HCT116 (cell line): ENCODE results near the gene PPP1R37.

Experiments
- CEBPB ChIP-seq: IDR thresholded peaks from 2 replicates; pipeline ENCODE4 v1.6.1; 2012; ENCODE audit warnings: low read depth
- CTCF ChIP-seq, 3 experiments: fragments of 200-600 bp in 1 of 3; sonication (generic) in 1 of 3; IDR thresholded peaks in 2 of 3; conservative IDR thresholded peaks in 1 of 3; 2 replicates each; pipeline ENCODE4 v1.5.1; 2012 to 2017; ENCODE audit warnings: low read depth in 2 of 3, low read length in 2 of 3, antibody characterized with exemption in 1 of 3, borderline replicate concordance in 1 of 3, control low read depth in 1 of 3, mild to moderate bottlenecking in 1 of 3, mixed read lengths in 1 of 3, mixed run types in 1 of 3, moderate library complexity in 1 of 3; ENCODE audit not compliant: insufficient read depth in 1 of 3
- EGR1 ChIP-seq: IDR thresholded peaks from 2 replicates; pipeline ENCODE4 v1.6.1; 2012; ENCODE audit warnings: low read depth
- EZH2 ChIP-seq: fragments of 200-600 bp; sonication (generic); IDR thresholded peaks from 2 replicates; pipeline ENCODE4 v1.6.1; 2017; ENCODE audit warnings: antibody characterized with exemption, mixed run types
- POLR2A ChIP-seq: IDR thresholded peaks from 2 replicates; pipeline ENCODE4 v1.7.0; 2011; ENCODE audit warnings: borderline replicate concordance; ENCODE audit not compliant: insufficient read depth, insufficient read length; ENCODE audit errors: extremely low read depth
- POLR2AphosphoS5 ChIP-seq: IDR thresholded peaks from 2 replicates; pipeline ENCODE4 v1.6.1; 2011; ENCODE audit warnings: mild to moderate bottlenecking, low read depth, low read length, moderate library complexity
- SIN3A ChIP-seq: IDR thresholded peaks from 2 replicates; pipeline ENCODE4 v1.6.1; 2012; ENCODE audit warnings: low read depth
- SP1 ChIP-seq: IDR thresholded peaks from 2 replicates; pipeline ENCODE4 v1.6.1; 2012; ENCODE audit warnings: low read depth
- ZBTB33 ChIP-seq: IDR thresholded peaks from 2 replicates; pipeline ENCODE4 v1.6.1; 2011; ENCODE audit warnings: mild to moderate bottlenecking, low read length, moderate library complexity; ENCODE audit not compliant: insufficient replicate concordance; ENCODE audit errors: extremely low read depth
- ZNF274 ChIP-seq: fragments of 200-500 bp; sonication (Bioruptor generic); IDR thresholded peaks from 2 replicates; pipeline ENCODE4 v1.6.1; 2014; ENCODE audit warnings: mild to moderate bottlenecking, low read depth, low read length, inconsistent platforms

- TF ChIP-seq CTCF (IDR thresholded peaks at IDR 0.05 in 2 of 3, conservative IDR thresholded peaks at IDR 0.05 in 1 of 3; ENCODE audit: borderline replicate concordance in 1 of 3, insufficient read depth in 1 of 3, low read depth in 2 of 3, low read length in 2 of 3): no peak
- no peak for TF ChIP-seq SIN3A
- no peak for TF ChIP-seq EZH2
- no peak for TF ChIP-seq CEBPB
- no peak for TF ChIP-seq ZBTB33
- TF ChIP-seq SP1: no peak
- no peak for TF ChIP-seq POLR2AphosphoS5
- TF ChIP-seq POLR2A: no peak
- TF ChIP-seq EGR1: no peak
- TF ChIP-seq ZNF274: no peak
Observed at GRCh38 chr19:45184115-45184514, 91.1 kb downstream of the PPP1R37 start.
